Measurements from ENCODE around the gene OCA2. TPM values are rescaled to one million over a fixed set of nuclear protein-coding genes. Genes with fewer than 3 reads are reported as not detected.

Gene OCA2
- polyA plus RNA-seq, 1 donor (not counting 4 experiments of a cell fraction or from before 2014, with no cell fraction given): 0.05 TPM

DNA sequence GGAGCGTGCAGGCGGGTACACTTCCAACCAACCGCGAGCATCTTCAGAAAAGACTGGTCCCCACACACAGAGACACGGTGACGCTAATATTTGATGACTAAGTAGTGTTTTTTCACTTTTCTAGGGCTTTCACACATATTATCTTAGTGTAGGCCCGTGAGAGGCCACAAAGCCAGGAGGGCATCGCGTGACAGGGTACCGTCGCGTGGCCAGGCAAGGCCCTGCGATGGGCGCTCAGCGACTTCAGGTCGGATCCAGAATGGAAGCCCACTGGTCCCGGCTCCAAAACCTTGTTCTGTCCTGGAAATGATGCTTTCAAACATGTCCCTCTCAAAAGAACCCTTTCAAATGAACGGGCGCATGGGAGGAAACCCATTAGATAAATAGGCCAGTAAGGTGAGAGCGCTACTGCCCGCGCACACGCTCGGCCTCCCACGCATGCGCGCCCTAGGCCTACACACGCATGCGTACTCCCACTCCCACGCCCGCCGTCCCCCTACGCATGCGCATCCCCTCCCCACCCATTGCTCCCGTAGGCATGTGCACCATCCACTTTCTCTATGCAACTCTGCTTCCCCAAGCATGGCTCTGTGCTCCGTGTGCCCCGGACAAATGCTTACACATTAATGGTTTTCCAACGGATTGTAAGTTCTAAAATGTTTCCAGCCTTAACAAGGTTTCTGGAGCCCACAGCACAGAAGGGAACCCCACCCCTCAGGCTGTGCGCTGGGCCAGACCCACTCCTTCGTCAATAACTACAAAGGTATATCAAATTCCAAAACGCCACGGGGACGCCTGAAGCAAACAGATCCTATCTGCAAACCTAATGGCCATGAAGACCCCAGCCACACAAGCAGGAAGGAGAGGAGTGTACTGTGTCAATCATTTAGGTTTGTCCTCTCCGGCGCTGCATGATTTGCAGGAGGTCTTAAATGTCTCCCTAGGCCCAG, 72.1 kb downstream of the OCA2 start:
- H3K27me3 ChIP-seq (ENCODE audit: control insufficient read depth, extremely low read depth, insufficient read depth, low read length): no peaks in the 10 kb centered on the region
- dilution Hi-C loops (cut with MboI; ENCODE audit: extremely low pct_ligation_motif_present, low sequenced_read_pairs): no loop called here
- H4K20me1 ChIP-seq (ENCODE audit: control insufficient read depth, extremely low read depth, insufficient read depth, low read length): no peaks in the 10 kb centered on the region
- H3K4me2 ChIP-seq (ENCODE audit: control insufficient read depth, extremely low read depth, insufficient read depth, low read depth, low read length): no peak overlapping the region
- no peak overlapping the region for H3K27ac ChIP-seq (ENCODE audit: control insufficient read depth, insufficient read depth, low read length)
- H3K36me3 ChIP-seq (ENCODE audit: control insufficient read depth in 2 of 2, extremely low read depth in 1 of 2, insufficient read depth in 2 of 2, low read length in 2 of 2): no peaks in the 10 kb centered on the region
- no peaks in the 10 kb centered on the region for H3K9me1 ChIP-seq (ENCODE audit: control insufficient read depth, extremely low read depth, insufficient read depth, low read length)
- no peak overlapping the region for H3K4me3 ChIP-seq (ENCODE audit: control insufficient read depth in 2 of 3, extremely low read depth in 1 of 3, insufficient read depth in 2 of 3, low read depth in 1 of 3, low read length in 3 of 3)
- FAIRE-seq (no peak), DNase-seq (ENCODE audit: low read depth, low spot score) (no peak)
- no peaks in the 10 kb centered on the region for H3K79me2 ChIP-seq (ENCODE audit: control insufficient read depth, insufficient read depth, low read length)
- no peaks in the 10 kb centered on the region for H3K9me3 ChIP-seq (ENCODE audit: control insufficient read depth, low read depth, low read length)
- H3K9ac ChIP-seq (ENCODE audit: control insufficient read depth, extremely low read depth, insufficient read depth, low read length): no peak overlapping the region
- no peaks in the 10 kb centered on the region for H3K4me1 ChIP-seq (ENCODE audit: control insufficient read depth, extremely low read depth, insufficient read depth, low read length)
- H2AFZ ChIP-seq (ENCODE audit: control insufficient read depth, low read length): no peak overlapping the region
- no peak for TF ChIP-seq CTCF (optimal IDR thresholded peaks at IDR 0.05 in 1 of 3, IDR thresholded peaks at IDR 0.05 in 1 of 3, conservative IDR thresholded peaks at IDR 0.05 in 1 of 3; ENCODE audit: extremely low read depth in 1 of 3, insufficient read depth in 2 of 3, low read length in 3 of 3)
- no peak for TF ChIP-seq EZH2 (IDR thresholded peaks at IDR 0.05; ENCODE audit: low read length)

- no peak overlapping the region for H3K4me2 ChIP-seq (ENCODE audit: control insufficient read depth, extremely low read depth, insufficient read depth, low read depth, low read length)
- H3K9me3 ChIP-seq (ENCODE audit: control insufficient read depth, low read depth, low read length): no peaks in the 10 kb centered on the region
- dilution Hi-C loops (cut with MboI; ENCODE audit: extremely low pct_ligation_motif_present, low sequenced_read_pairs): no loop called here
- H3K27me3 ChIP-seq (ENCODE audit: control insufficient read depth, extremely low read depth, insufficient read depth, low read length): no peaks in the 10 kb centered on the region
- no peaks in the 10 kb centered on the region for H4K20me1 ChIP-seq (ENCODE audit: control insufficient read depth, extremely low read depth, insufficient read depth, low read length)
- no peak for TF ChIP-seq CTCF (optimal IDR thresholded peaks at IDR 0.05 in 1 of 3, IDR thresholded peaks at IDR 0.05 in 1 of 3, conservative IDR thresholded peaks at IDR 0.05 in 1 of 3; ENCODE audit: extremely low read depth in 1 of 3, insufficient read depth in 2 of 3, low read length in 3 of 3)
- no peak for TF ChIP-seq EZH2 (IDR thresholded peaks at IDR 0.05; ENCODE audit: low read length)
- no peaks in the 10 kb centered on the region for H3K9me1 ChIP-seq (ENCODE audit: control insufficient read depth, extremely low read depth, insufficient read depth, low read length)
- H3K4me3 ChIP-seq (ENCODE audit: control insufficient read depth in 2 of 3, extremely low read depth in 1 of 3, insufficient read depth in 2 of 3, low read depth in 1 of 3, low read length in 3 of 3): no peak overlapping the region
- no peaks in the 10 kb centered on the region for H3K79me2 ChIP-seq (ENCODE audit: control insufficient read depth, insufficient read depth, low read length)
- no peak overlapping the region for H3K27ac ChIP-seq (ENCODE audit: control insufficient read depth, insufficient read depth, low read length)
- H3K36me3 ChIP-seq (ENCODE audit: control insufficient read depth in 2 of 2, extremely low read depth in 1 of 2, insufficient read depth in 2 of 2, low read length in 2 of 2): no peaks in the 10 kb centered on the region
- H2AFZ ChIP-seq (ENCODE audit: control insufficient read depth, low read length): no peak overlapping the region
- H3K4me1 ChIP-seq (ENCODE audit: control insufficient read depth, extremely low read depth, insufficient read depth, low read length): no peaks in the 10 kb centered on the region
- FAIRE-seq: no peak
- H3K9ac ChIP-seq (ENCODE audit: control insufficient read depth, extremely low read depth, insufficient read depth, low read length): no peak overlapping the region
- no peak for DNase-seq (ENCODE audit: low read depth, low spot score)
Observed at GRCh38 chr15:28026221-28026620, 72.9 kb downstream of the OCA2 start.
